ENCODE results near the gene VWA5B1. TPM values are rescaled to one million over a fixed set of nuclear protein-coding genes. Genes with fewer than 3 reads are reported as not detected.

Gene VWA5B1
- total and polyA plus RNA-seq, 2 of the 8 experiments (the other 6 are each of a cell fraction or from before 2014, with no cell fraction given), result 0.54 to 2.3 TPM

GRCh38 chr1:20358761-20359263 lies 68.1 kb downstream of the VWA5B1 start:
- H3K27ac ChIP-seq (ENCODE audit: low read depth, low read length), result no peak overlapping the region
- H4K8ac ChIP-seq (ENCODE audit: extremely low read depth, insufficient read depth, low read length), result peak overlapping the region; percentile 48
- H3K23me2 ChIP-seq (ENCODE audit: low read depth, low read length), result no peaks in the 10 kb centered on the region
- H3K9ac ChIP-seq (replicated peaks in 1 of 4; ENCODE audit: extremely low read depth in 1 of 4, low read depth in 3 of 4, low read length in 3 of 4), result no peak overlapping the region
- H3K79me1 ChIP-seq (ENCODE audit: low read depth, low read length), result no peaks in the 10 kb centered on the region
- no peak overlapping the region for H3K23ac ChIP-seq (ENCODE audit: insufficient read length)
- H3K18ac ChIP-seq (ENCODE audit: extremely low read depth, low read length), result no peak overlapping the region
- no peak overlapping the region for H2BK20ac ChIP-seq (ENCODE audit: low read length)
- DNase-seq (ENCODE audit: low read depth in 1 of 2, low spot score in 2 of 2), result no peak
- POLR2A ChIA-PET (ENCODE audit: partially characterized antibody), result no interaction called here
- H3K56ac ChIP-seq (replicated peaks; ENCODE audit: insufficient read length, low read depth, low read length), result no peak overlapping the region
- no peak overlapping the region for H3K4me2 ChIP-seq (ENCODE audit: insufficient read depth in 1 of 2, low read depth in 2 of 2, low read length in 2 of 2)
- H2BK12ac ChIP-seq (ENCODE audit: low read depth, low read length), result no peak overlapping the region; the same call in 1 of the 2 replicates
- no peak overlapping the region for H2BK15ac ChIP-seq (ENCODE audit: low read length)
- no peaks in the 10 kb centered on the region for H3K9me3 ChIP-seq (ENCODE audit: insufficient read depth in 2 of 2, low read depth in 1 of 2, low read length in 1 of 2)
- H3K27me3 ChIP-seq (replicated peaks in 1 of 4; ENCODE audit: control insufficient read depth in 3 of 4, extremely low read depth in 1 of 4, insufficient read depth in 3 of 4, low read length in 3 of 4), result peaks cover 0 to 17% (median 4%) of the 10 kb centered on the region in 4 experiments; a peak in 3 of 7 replicates
- H4K91ac ChIP-seq (replicated peaks; ENCODE audit: insufficient read length, low read length), result no peak overlapping the region
- H3K14ac ChIP-seq (ENCODE audit: insufficient read length), result no peak overlapping the region
- no peak overlapping the region for H2BK120ac ChIP-seq (replicated peaks; ENCODE audit: low read depth, low read length)
- H3K79me2 ChIP-seq (ENCODE audit: control insufficient read depth in 1 of 2, insufficient read depth in 2 of 2, low read length in 2 of 2), result no peaks in the 10 kb centered on the region
- no peak overlapping the region for H2AK5ac ChIP-seq (ENCODE audit: low read depth, low read length)
- no peak overlapping the region for H4K5ac ChIP-seq (ENCODE audit: insufficient read length, low read depth, low read length)
- H3K4ac ChIP-seq (replicated peaks; ENCODE audit: insufficient read length, low read depth, low read length), result no peak overlapping the region
- H3K4me1 ChIP-seq (replicated peaks in 1 of 4; ENCODE audit: control insufficient read depth in 3 of 4, insufficient read depth in 4 of 4, low read length in 3 of 4), result 0 out of 7 replicates have a peak, but pooled peaks cover 0 to 3% (median 0%) of the 10 kb centered on the region in 4 experiments
- no peak overlapping the region for H2BK5ac ChIP-seq (ENCODE audit: low read depth, low read length)
- H3K4me3 ChIP-seq (ENCODE audit: extremely low read depth in 1 of 4, insufficient read depth in 2 of 4, low read depth in 3 of 4, low read length in 4 of 4), result no peak overlapping the region
- no peaks in the 10 kb centered on the region for H4K20me1 ChIP-seq (replicated peaks in 1 of 2; ENCODE audit: control insufficient read depth in 1 of 2, insufficient read depth in 2 of 2, low read length in 2 of 2)
- CTCF ChIA-PET (ENCODE audit: partially characterized antibody), result interaction anchor here (0.5 to 3.8 kb wide), 14 partner anchors 9 to 499 kb away, joined by 3 to 16 read pairs (median 4); no protein-coding TSS in a partner anchor
- no peak for FAIRE-seq
- no peaks in the 10 kb centered on the region for H3K36me3 ChIP-seq (ENCODE audit: control insufficient read depth in 2 of 4, insufficient read depth in 4 of 4, low read length in 3 of 4)
- WGBS, 2 experiments (ENCODE audit: extremely low coverage in 1 of 2, insufficient coverage in 1 of 2, insufficient read length in 1 of 2, insufficient replicate concordance in 2 of 2, low coverage in 1 of 2, low lambda C conversion rate in 2 of 2, missing lambda C conversion rate in 1 of 2), result 71% methylated on average over 12 of the region's 12 CpGs; no CpG with 5 or more reads in 1 of the 2 experiments
- H2AFZ ChIP-seq (ENCODE audit: low read length), result no peak overlapping the region
- TF ChIP-seq SRF (IDR thresholded peaks at IDR 0.05; ENCODE audit: low read depth, low read length), result no peak
- no peak for TF ChIP-seq TEAD4 (IDR thresholded peaks at IDR 0.05; ENCODE audit: low read depth, low read length)
- no peak for TF ChIP-seq EP300 (IDR thresholded peaks at IDR 0.05; ENCODE audit: borderline replicate concordance in 1 of 2, low read depth in 2 of 2, low read length in 2 of 2)
- no peak for TF ChIP-seq ZNF274 (IDR thresholded peaks at IDR 0.05; ENCODE audit: borderline replicate concordance, extremely low read depth, low read length)
- TF ChIP-seq CBX5 (IDR thresholded peaks at IDR 0.05; ENCODE audit: low read depth, low read length), result no peak
- TF ChIP-seq PHF8 (conservative IDR thresholded peaks at IDR 0.05; ENCODE audit: low read depth, low read length), result no peak
- no peak for TF ChIP-seq TCF12 (IDR thresholded peaks at IDR 0.05; ENCODE audit: low read depth, low read length)
- no peak for TF ChIP-seq NRF1 (IDR thresholded peaks at IDR 0.05; ENCODE audit: low read depth, low read length)
- TF ChIP-seq TBP (IDR thresholded peaks at IDR 0.05; ENCODE audit: low read depth, low read length), result no peak
- no peak for TF ChIP-seq BRCA1 (IDR thresholded peaks at IDR 0.05; ENCODE audit: low read depth, low read length)
- TF ChIP-seq, protein P1, sequence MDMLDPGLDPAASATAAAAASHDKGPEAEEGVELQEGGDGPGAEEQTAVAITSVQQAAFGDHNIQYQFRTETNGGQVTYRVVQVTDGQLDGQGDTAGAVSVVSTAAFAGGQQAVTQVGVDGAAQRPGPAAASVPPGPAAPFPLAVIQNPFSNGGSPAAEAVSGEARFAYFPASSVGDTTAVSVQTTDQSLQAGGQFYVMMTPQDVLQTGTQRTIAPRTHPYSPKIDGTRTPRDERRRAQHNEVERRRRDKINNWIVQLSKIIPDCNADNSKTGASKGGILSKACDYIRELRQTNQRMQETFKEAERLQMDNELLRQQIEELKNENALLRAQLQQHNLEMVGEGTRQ (IDR thresholded peaks at IDR 0.05; ENCODE audit: low read length), result no peak
- no peak for TF ChIP-seq POLR2A (IDR thresholded peaks at IDR 0.05; ENCODE audit: control extremely low read depth in 1 of 2, low read depth in 2 of 2, low read length in 2 of 2)
- no peak for TF ChIP-seq GABPA (IDR thresholded peaks at IDR 0.05; ENCODE audit: borderline replicate concordance, insufficient read depth, low read length)
- TF ChIP-seq SP2 (IDR thresholded peaks at IDR 0.05; ENCODE audit: low read length), result no peak

All from H1 (cell line).